IMR-90 (cell line): ENCODE data around the gene STAT6. TPM values are rescaled to one million over a fixed set of nuclear protein-coding genes. Genes with fewer than 3 reads are reported as not detected.

ENCODE experiments used
- ATAC-seq: fragments of 200-7000 bp; cut with Tn5 transposase; 2 replicates; pipeline ENCODE4 v1.9.1; 2020; ENCODE audit warnings: low read depth, mild to moderate bottlenecking, moderate library complexity
- BruUV-seq: library from RNA; stranded (reverse); fragments of 400-500 nt; replicated peaks from 2 replicates; lab custom pipeline; 2021; lab: Mats Ljungman, UMichigan
- CTCF ChIA-PET: fragments of 300-600 bp; formaldehyde crosslinking; extraction: SDS; loops from one replicate; lab custom pipeline; 2021; ENCODE audit warnings: antibody characterized with exemption; lab: Yijun Ruan, JAX
- POLR2A ChIA-PET: fragments of 300-600 bp; sonication (Branson Sonifier 250); formaldehyde crosslinking; loops from one replicate; lab custom pipeline; 2022; ENCODE audit warnings: antibody characterized with exemption; ENCODE audit not compliant: unreplicated experiment; lab: Charles Lee
- DNase-seq: peaks from one replicate; pipeline ENCODE4 v3.0.0; 2013
- H2AFZ ChIP-seq: replicated peaks from 2 replicates; pipeline ENCODE3; 2013; ENCODE audit warnings: low read length, mild to moderate bottlenecking; ENCODE audit not compliant: poor library complexity
- H2AK5ac ChIP-seq: 2 replicates; pipeline ENCODE4 v1.6.1; 2013; ENCODE audit warnings: low read depth, low read length, inconsistent platforms
- H2AK9ac ChIP-seq: replicated peaks from 2 replicates; pipeline ENCODE3; 2013; ENCODE audit warnings: mild to moderate bottlenecking, low read depth, low read length, moderate library complexity; ENCODE audit not compliant: poor library complexity
- H2BK120ac ChIP-seq: 2 replicates; pipeline ENCODE4 v1.6.1; 2013; ENCODE audit warnings: low read depth, low read length, inconsistent platforms
- H2BK15ac ChIP-seq: 3 replicates; pipeline ENCODE4 v1.6.1; 2013; ENCODE audit warnings: low read depth, low read length, inconsistent platforms
- H2BK20ac ChIP-seq: 2 replicates; pipeline ENCODE4 v1.6.1; 2013; ENCODE audit warnings: low read depth, mild to moderate bottlenecking, inconsistent platforms, low read length, moderate library complexity
- H2BK5ac ChIP-seq: 2 replicates; pipeline ENCODE4 v1.6.1; 2013; ENCODE audit warnings: mild to moderate bottlenecking, low read depth, low read length, inconsistent platforms; ENCODE audit not compliant: poor library complexity, severe bottlenecking
- H3K14ac ChIP-seq: replicated peaks from 2 replicates; pipeline ENCODE4 v1.6.1; 2013; ENCODE audit warnings: low read depth, low read length, inconsistent platforms
- H3K18ac ChIP-seq: 2 replicates; pipeline ENCODE4 v1.6.1; 2013; ENCODE audit warnings: low read depth, low read length, control low read depth
- H3K23ac ChIP-seq: 2 replicates; pipeline ENCODE4 v1.6.1; 2013; ENCODE audit warnings: low read depth, low read length, inconsistent platforms
- H3K27ac ChIP-seq: 2 replicates; pipeline ENCODE4 v1.5.1; 2013; ENCODE audit warnings: mild to moderate bottlenecking, control low read depth, low read length; ENCODE audit not compliant: insufficient read depth
- H3K27me3 ChIP-seq: 2 replicates; pipeline ENCODE4 v1.6.1; 2013; ENCODE audit warnings: low read length; ENCODE audit not compliant: control insufficient read depth, insufficient read depth
- H3K36me3 ChIP-seq: 2 replicates; pipeline ENCODE4 v1.6.1; 2013; ENCODE audit warnings: low read length, mixed read lengths; ENCODE audit not compliant: control insufficient read depth, insufficient read depth
- H3K4ac ChIP-seq: 2 replicates; pipeline ENCODE4 v1.6.1; 2013; ENCODE audit warnings: low read depth, low read length, inconsistent platforms
- H3K4me1 ChIP-seq: 2 replicates; pipeline ENCODE4 v1.6.1; 2013; ENCODE audit warnings: low read length, mixed read lengths; ENCODE audit not compliant: control insufficient read depth, insufficient read depth
- H3K4me2 ChIP-seq: 2 replicates; pipeline ENCODE4 v1.6.1; 2013; ENCODE audit warnings: low read depth, mild to moderate bottlenecking, control low read depth, low read length, moderate library complexity
- H3K4me3 ChIP-seq: 2 replicates; pipeline ENCODE4 v1.5.1; 2013; ENCODE audit warnings: low read depth, mild to moderate bottlenecking, control low read depth, low read length, moderate library complexity; ENCODE audit not compliant: insufficient read depth
- H3K56ac ChIP-seq: 2 replicates; pipeline ENCODE4 v1.6.1; 2013; ENCODE audit warnings: low read length, inconsistent platforms; ENCODE audit not compliant: insufficient read depth; ENCODE audit errors: extremely low read depth
- H3K79me1 ChIP-seq, 2 experiments: 2 replicates each; pipeline ENCODE4 v1.6.1; 2013; ENCODE audit warnings: low read length in 2 of 2, inconsistent platforms in 1 of 2, low read depth in 1 of 2
- H3K9ac ChIP-seq: 2 replicates; pipeline ENCODE4 v1.6.1; 2013; ENCODE audit warnings: low read depth, low read length, control low read depth
- H3K9me1 ChIP-seq: 2 replicates; pipeline ENCODE4 v1.6.1; 2013; ENCODE audit warnings: low read length, inconsistent platforms; ENCODE audit not compliant: insufficient read depth
- H3K9me3 ChIP-seq: 2 replicates; pipeline ENCODE4 v1.6.1; 2013; ENCODE audit warnings: low read length; ENCODE audit not compliant: control insufficient read depth, insufficient read depth
- H4K20me1 ChIP-seq: 2 replicates; pipeline ENCODE4 v1.6.1; 2013; ENCODE audit warnings: low read length, inconsistent platforms; ENCODE audit not compliant: insufficient read depth
- H4K5ac ChIP-seq: 2 replicates; pipeline ENCODE4 v1.6.1; 2013; ENCODE audit warnings: mild to moderate bottlenecking, low read depth, low read length, control low read depth
- H4K8ac ChIP-seq, 2 experiments: 2 replicates each; pipeline ENCODE4 v1.6.1; 2013; ENCODE audit warnings: low read depth in 2 of 2, low read length in 2 of 2, control low read depth in 1 of 2, inconsistent platforms in 1 of 2
- H4K91ac ChIP-seq: 2 replicates; pipeline ENCODE4 v1.6.1; 2013; ENCODE audit warnings: low read depth, low read length, inconsistent platforms; ENCODE audit not compliant: insufficient read depth
- BHLHE40 ChIP-seq: fragments of 150-350 bp; IDR thresholded peaks from 2 replicates; pipeline ENCODE4 v1.6.1; 2016; ENCODE audit warnings: mild to moderate bottlenecking, low read depth, low read length
- CEBPB ChIP-seq: IDR thresholded peaks from 2 replicates; pipeline ENCODE4 v1.6.1; 2012; ENCODE audit warnings: low read depth, low read length, improper control_type of control experiment
- FOS ChIP-seq: fragments of 150-350 bp; IDR thresholded peaks from 2 replicates; pipeline ENCODE4 v1.6.1; 2016; ENCODE audit warnings: low read depth, low read length
- MAZ ChIP-seq: IDR thresholded peaks from 2 replicates; pipeline ENCODE4 v1.6.1; 2012; ENCODE audit warnings: low read depth, mild to moderate bottlenecking, low read length, improper control_type of control experiment, moderate library complexity, borderline replicate concordance
- MXI1 ChIP-seq: IDR thresholded peaks from 2 replicates; pipeline ENCODE4 v1.6.1; 2012; ENCODE audit warnings: low read depth, mild to moderate bottlenecking, low read length, moderate library complexity, borderline replicate concordance
- NFE2L2 ChIP-seq: fragments of 150-350 bp; IDR thresholded peaks from 2 replicates; pipeline ENCODE4 v1.6.1; 2016; ENCODE audit warnings: low read depth, mild to moderate bottlenecking, low read length
- RFX5 ChIP-seq: IDR thresholded peaks from 2 replicates; pipeline ENCODE4 v1.8.0; 2012; ENCODE audit warnings: low read depth, mild to moderate bottlenecking, low read length, moderate library complexity
- WGBS, 2 experiments: methylation state at CpG; one replicate each; pipeline versions ENCODE4 v1.1.5 to v1.1.7; 2013; ENCODE audit warnings: missing lambda C conversion rate in 2 of 2; ENCODE audit not compliant: insufficient read length in 1 of 2; ENCODE audit errors: extremely low coverage in 2 of 2; 5-methylcytosine and 5-hydroxymethylcytosine counted together
- dilution Hi-C: fragments of 300-500 bp; cut with HindIII; formaldehyde crosslinking; loops from one replicate; pipeline ENCODE4 v1.14.3; 2018; ENCODE audit warnings: low sequenced_read_pairs; ENCODE audit not compliant: unreplicated experiment
- in situ Hi-C: fragments of 300-500 bp; cut with MboI; formaldehyde crosslinking; loops from 3 replicates; pipeline ENCODE4 v1.14.3; 2019; ENCODE audit warnings: low sequenced_read_pairs, inconsistent platforms, mixed read lengths
- intact Hi-C: fragments of 100-400 bp; cut with micrococcal nuclease; formaldehyde crosslinking; loops from 2 replicates; pipeline ENCODE4 v1.10.0; 2022
- polyA plus RNA-seq, 3 experiments: library from polyadenylated mRNA; depleted of rRNA; stranded (reverse); fragments of >200 nt; gene quantifications; 2 replicates each; pipeline ENCODE4 v1.2.3, GENCODE V29; 2012; ENCODE audit warnings: low replicate concordance in 1 of 3
- total RNA-seq: library from RNA; depleted of rRNA; stranded (reverse); fragments of >200 nt; gene quantifications from 2 replicates; pipeline ENCODE4 v1.2.3, GENCODE V29; 2012

Gene STAT6
- total and polyA plus RNA-seq, 2 of the 4 experiments (the other 2 are of a cell fraction): 43.4 to 96.9 TPM

GRCh38 chr12:57154804-57155434, 43.8 kb upstream of the STAT6 start:
- no peak overlapping the region for H3K23ac ChIP-seq
- H3K18ac ChIP-seq: no peak overlapping the region
- H3K4me1 ChIP-seq: peaks cover 31% of the 10 kb centered on the region
- H2BK5ac ChIP-seq: no peak overlapping the region
- dilution Hi-C loops: no loop called here
- H2AK5ac ChIP-seq: no peak overlapping the region
- peaks cover 30% of the 10 kb centered on the region for H3K9me1 ChIP-seq
- no peak overlapping the region for H4K5ac ChIP-seq
- TF ChIP-seq FOS: no peak
- TF ChIP-seq MXI1: no peak
- no peak for TF ChIP-seq BHLHE40
- TF ChIP-seq CEBPB: no peak
- no peak for TF ChIP-seq NFE2L2
- no peak for TF ChIP-seq MAZ
- no peak for TF ChIP-seq RFX5
- no peak overlapping the region for H3K27ac ChIP-seq
- H3K56ac ChIP-seq: no peak overlapping the region
- no peak overlapping the region for H2BK15ac ChIP-seq
- H2AK9ac ChIP-seq: no peak overlapping the region
- WGBS, 2 experiments: no CpG with 5 or more reads among the region's 5 CpGs
- ChIA-PET POLR2A (no interaction called here), CTCF (no interaction called here)
- H4K8ac ChIP-seq: no peak overlapping the region; a peak in 1 of 4 replicates
- H2BK20ac ChIP-seq: no peak overlapping the region
- H3K27me3 ChIP-seq: no peaks in the 10 kb centered on the region
- in situ Hi-C loops: no loop called here
- H3K9me3 ChIP-seq: no peaks in the 10 kb centered on the region
- H3K4ac ChIP-seq: no peak overlapping the region
- no peak for ATAC-seq
- intact Hi-C loops: no loop called here
- peaks cover 60 to 93% of the 10 kb centered on the region in 2 experiments for H3K79me1 ChIP-seq
- H4K20me1 ChIP-seq: peaks cover 52% of the 10 kb centered on the region
- peaks cover 81% of the 10 kb centered on the region for H3K36me3 ChIP-seq
- no peak overlapping the region for H2BK120ac ChIP-seq
- DNase-seq: no peak
- H3K14ac ChIP-seq: no peak overlapping the region
- H3K9ac ChIP-seq: no peak overlapping the region
- H2AFZ ChIP-seq: no peak overlapping the region
- no peak overlapping the region for H4K91ac ChIP-seq
- H3K4me2 ChIP-seq: no peak overlapping the region
- BruUV-seq: no TSS peak
- H3K4me3 ChIP-seq: no peak overlapping the region
